Natural killer cell (primary cell): ENCODE results near the gene GLYR1. TPM values are rescaled to one million over a fixed set of nuclear protein-coding genes. Genes with fewer than 3 reads are reported as not detected.

Source experiments
- ATAC-seq, 3 donors: fragments of 150-1000 bp in 2 of 3; fragments of 200-7000 bp in 1 of 3; cut with Tn5 transposase; 1 replicate in 1 of 3; 2 replicates in 2 of 3; pipeline ENCODE4 v1.10.0; 2021; ENCODE audit warnings: mild to moderate bottlenecking in 2 of 3, moderate library complexity in 2 of 3
- DNase-seq, 2 donors: peaks; one replicate each; pipeline versions ENCODE4 v3.0.0 to v3.0.0-alpha.2; 2013 to 2021; ENCODE audit warnings: mixed read lengths in 1 of 2
- H3K27ac ChIP-seq: one replicate; pipeline ENCODE4 v1.5.1; 2013; ENCODE audit warnings: mild to moderate bottlenecking, low read length
- H3K27me3 ChIP-seq: one replicate; pipeline ENCODE4 v1.6.1; 2013; ENCODE audit warnings: low read length; ENCODE audit not compliant: control insufficient read depth, insufficient read depth
- H3K36me3 ChIP-seq: one replicate; pipeline ENCODE4 v1.6.1; 2013; ENCODE audit warnings: low read length; ENCODE audit not compliant: control insufficient read depth, insufficient read depth
- H3K4me1 ChIP-seq: one replicate; pipeline ENCODE4 v1.6.1; 2013; ENCODE audit warnings: low read length; ENCODE audit not compliant: control insufficient read depth, insufficient read depth
- H3K4me3 ChIP-seq: one replicate; pipeline ENCODE4 v1.5.1; 2013; ENCODE audit warnings: low read length
- H3K9me3 ChIP-seq: one replicate; pipeline ENCODE4 v1.6.1; 2013; ENCODE audit warnings: low read length; ENCODE audit not compliant: control insufficient read depth, insufficient read depth
- H3K27ac Mint-ChIP-seq, 2 donors: one replicate each; pipeline ENCODE4 v1.8.0; 2022; ENCODE audit warnings: mild to moderate bottlenecking in 2 of 2, mixed read lengths in 2 of 2, moderate library complexity in 1 of 2
- H3K27me3 Mint-ChIP-seq, 2 donors: one replicate each; pipeline ENCODE4 v1.8.0; 2022; ENCODE audit warnings: low read depth in 2 of 2, mixed read lengths in 2 of 2
- H3K36me3 Mint-ChIP-seq: one replicate; pipeline ENCODE4 v1.8.0; 2022; ENCODE audit warnings: mixed read lengths
- H3K4me1 Mint-ChIP-seq, 2 donors: one replicate each; pipeline ENCODE4 v1.8.0; 2022; ENCODE audit warnings: mixed read lengths in 2 of 2
- H3K4me3 Mint-ChIP-seq: one replicate; pipeline ENCODE4 v1.8.0; 2022; ENCODE audit warnings: mild to moderate bottlenecking, moderate library complexity, mixed read lengths
- H3K9me3 Mint-ChIP-seq, 2 donors: one replicate each; pipeline ENCODE4 v1.8.0; 2022; ENCODE audit warnings: mixed read lengths in 2 of 2
- WGBS: methylation state at CpG from one replicate; pipeline ENCODE4 v1.1.7; 2013; ENCODE audit warnings: missing lambda C conversion rate; ENCODE audit not compliant: insufficient coverage; 5-methylcytosine and 5-hydroxymethylcytosine counted together
- intact Hi-C: fragments of 100-400 bp; cut with micrococcal nuclease; formaldehyde crosslinking; loops from one replicate; pipeline ENCODE4 v1.14.2; 2022
- total RNA-seq, 4 donors: library from RNA; stranded (reverse); fragments of 120-200 nt in 1 of 4; gene quantifications; one replicate each; pipeline versions ENCODE4 v1.2.3 to v1.2.4, GENCODE V29; 2013 to 2022
- TF ChIP-seq, protein P1 (sequence below): fragments of 200-600 bp; IDR thresholded peaks from one replicate; pipeline ENCODE4 v1.8.0; 2022; ENCODE audit warnings: antibody characterized with exemption

GLYR1 gene
- total RNA-seq, 3 donors from 2014 or later (not counting 1 experiment from before 2014, with no cell fraction given) = 112 to 129 (median 125) TPM

DNA sequence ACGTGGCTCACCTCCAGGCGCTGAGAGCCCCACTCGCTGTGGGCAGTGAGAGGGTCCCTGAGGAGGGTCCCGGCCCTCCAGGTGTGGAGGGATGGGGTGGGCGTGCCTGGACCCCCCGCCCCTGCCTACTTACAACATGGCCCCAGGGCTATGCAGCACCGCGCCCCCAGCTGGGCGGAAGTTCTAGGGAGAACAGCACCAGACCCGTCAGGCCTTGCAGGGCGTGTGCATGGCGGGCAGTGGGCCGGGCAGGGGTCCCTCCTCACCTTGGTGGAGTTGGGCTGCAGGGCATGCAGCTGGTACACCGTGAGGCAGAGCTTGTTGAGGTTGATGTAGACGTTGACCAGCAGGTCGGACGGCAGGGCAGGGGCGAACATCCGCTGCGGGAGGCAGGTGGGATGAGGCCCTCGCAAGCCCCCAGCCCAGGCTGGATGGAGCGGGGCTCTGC, 49.3 kb downstream of the GLYR1 start:
- no peaks in the 10 kb centered on the region for H3K36me3 ChIP-seq
- H3K27ac Mint-ChIP-seq = no peak overlapping the region
- no peaks in the 10 kb centered on the region for H3K27me3 Mint-ChIP-seq
- peaks cover 0 to 6% of the 10 kb centered on the region in 2 donors for H3K4me1 Mint-ChIP-seq
- no peak for ATAC-seq
- intact Hi-C loops = no loop called here
- no peaks in the 10 kb centered on the region for H3K9me3 Mint-ChIP-seq
- H3K4me3 ChIP-seq = no peak overlapping the region
- no peak overlapping the region for H3K27ac ChIP-seq
- no peak overlapping the region for H3K4me3 Mint-ChIP-seq
- peaks cover 21% of the 10 kb centered on the region for H3K4me1 ChIP-seq
- H3K36me3 Mint-ChIP-seq = no peaks in the 10 kb centered on the region
- no peak for DNase-seq
- TF ChIP-seq, protein P1, sequence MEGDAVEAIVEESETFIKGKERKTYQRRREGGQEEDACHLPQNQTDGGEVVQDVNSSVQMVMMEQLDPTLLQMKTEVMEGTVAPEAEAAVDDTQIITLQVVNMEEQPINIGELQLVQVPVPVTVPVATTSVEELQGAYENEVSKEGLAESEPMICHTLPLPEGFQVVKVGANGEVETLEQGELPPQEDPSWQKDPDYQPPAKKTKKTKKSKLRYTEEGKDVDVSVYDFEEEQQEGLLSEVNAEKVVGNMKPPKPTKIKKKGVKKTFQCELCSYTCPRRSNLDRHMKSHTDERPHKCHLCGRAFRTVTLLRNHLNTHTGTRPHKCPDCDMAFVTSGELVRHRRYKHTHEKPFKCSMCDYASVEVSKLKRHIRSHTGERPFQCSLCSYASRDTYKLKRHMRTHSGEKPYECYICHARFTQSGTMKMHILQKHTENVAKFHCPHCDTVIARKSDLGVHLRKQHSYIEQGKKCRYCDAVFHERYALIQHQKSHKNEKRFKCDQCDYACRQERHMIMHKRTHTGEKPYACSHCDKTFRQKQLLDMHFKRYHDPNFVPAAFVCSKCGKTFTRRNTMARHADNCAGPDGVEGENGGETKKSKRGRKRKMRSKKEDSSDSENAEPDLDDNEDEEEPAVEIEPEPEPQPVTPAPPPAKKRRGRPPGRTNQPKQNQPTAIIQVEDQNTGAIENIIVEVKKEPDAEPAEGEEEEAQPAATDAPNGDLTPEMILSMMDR = no peak
- WGBS = 96% methylated on average over 22 of the region's 22 CpGs
- H3K27me3 ChIP-seq = no peaks in the 10 kb centered on the region
- no peaks in the 10 kb centered on the region for H3K9me3 ChIP-seq

- no peak overlapping the region for H3K27ac Mint-ChIP-seq
- no peak overlapping the region for H3K27ac ChIP-seq
- no peak overlapping the region for H3K4me3 Mint-ChIP-seq
- H3K36me3 Mint-ChIP-seq = no peaks in the 10 kb centered on the region
- no peaks in the 10 kb centered on the region for H3K36me3 ChIP-seq
- peaks cover 21% of the 10 kb centered on the region for H3K4me1 ChIP-seq
- ATAC-seq (no peak), DNase-seq (no peak)
- H3K27me3 ChIP-seq = no peaks in the 10 kb centered on the region
- 85% methylated on average over 19 of the region's 21 CpGs for WGBS
- H3K4me3 ChIP-seq = no peak overlapping the region
- H3K27me3 Mint-ChIP-seq = no peaks in the 10 kb centered on the region
- H3K4me1 Mint-ChIP-seq = peaks cover 0 to 5% of the 10 kb centered on the region in 2 donors
- TF ChIP-seq, protein P1 = no peak
- H3K9me3 Mint-ChIP-seq = no peaks in the 10 kb centered on the region
- no peaks in the 10 kb centered on the region for H3K9me3 ChIP-seq
- intact Hi-C loops = no loop called here
Observed at GRCh38 chr16:4796982-4797804, 49.9 kb downstream of the GLYR1 start.

GRCh38 chr16:4795828-4796572, 51.1 kb downstream of the GLYR1 start:
- Histone ChIP-seq H3K4me3 (no peak overlapping the region), H3K9me3 (no peaks in the 10 kb centered on the region), H3K36me3 (no peaks in the 10 kb centered on the region), H3K27me3 (no peaks in the 10 kb centered on the region), H3K27ac (no peak overlapping the region), H3K4me1 (peaks cover 10% of the 10 kb centered on the region)
- 90% methylated on average over 30 of the region's 30 CpGs for WGBS
- H3K4me1 Mint-ChIP-seq = peaks cover 0 to 5% of the 10 kb centered on the region in 2 donors
- H3K27ac Mint-ChIP-seq = no peak overlapping the region
- TF ChIP-seq, protein P1 = no peak
- no peak for DNase-seq
- peaks cover 0 to 3% of the 10 kb centered on the region in 2 donors for H3K27me3 Mint-ChIP-seq
- no peaks in the 10 kb centered on the region for H3K36me3 Mint-ChIP-seq
- intact Hi-C loops = no loop called here
- no peak for ATAC-seq
- no peak overlapping the region for H3K4me3 Mint-ChIP-seq
- no peaks in the 10 kb centered on the region for H3K9me3 Mint-ChIP-seq
